K562 (cell line): ENCODE results near the gene CNN3. TPM values are rescaled to one million over a fixed set of nuclear protein-coding genes. Genes with fewer than 3 reads are reported as not detected.

Source experiments
- ATAC-seq: fragments of 200-7000 bp; cut with Tn5 transposase; 3 replicates; pipeline ENCODE4 v1.9.1; 2020; ENCODE audit warnings: moderate library complexity
- BruUV-seq: library from RNA; stranded (reverse); fragments of 400-500 nt; replicated peaks from 2 replicates; lab custom pipeline; 2021; lab: Mats Ljungman, UMichigan
- CTCF ChIA-PET: fragments of 300-600 bp; formaldehyde crosslinking; extraction: SDS; loops from one replicate; lab custom pipeline; 2021; ENCODE audit warnings: low intra/inter-chr PET ratio; lab: Yijun Ruan, JAX
- POLR2A ChIA-PET: fragments of 300-600, 350-650 bp; sonication (Branson Sonifier 250); formaldehyde crosslinking; extraction: SDS; loops from one replicate; lab custom pipeline; 2021; ENCODE audit warnings: antibody characterized with exemption, inconsistent platforms; lab: Yijun Ruan, JAX
- DNase-seq, 4 experiments: peaks; one replicate each; pipeline versions ENCODE4 v3.0.0 to v3.0.0-alpha.2; 2011 to 2018; ENCODE audit warnings: low spot score in 3 of 4, mixed read lengths in 3 of 4; ENCODE audit errors: extremely low read depth in 1 of 4
- FAIRE-seq: peaks from 2 replicates; lab custom pipeline; 2011; peaks lifted over from hg19 to GRCh38; lab: Jason Lieb, UNC
- H2AFZ ChIP-seq: 2 replicates; pipeline ENCODE4 v1.6.0; 2011; ENCODE audit warnings: low read depth, low read length, control low read depth, inconsistent platforms
- H3K27ac ChIP-seq: fragments of 200-600 bp; 3 replicates; pipeline ENCODE4 v1.8.0; 2011; ENCODE audit warnings: low read depth, mild to moderate bottlenecking, control low read depth, inconsistent platforms, low read length, moderate library complexity, mixed read lengths; ENCODE audit errors: extremely low read depth
- H3K27me3 ChIP-seq, 2 experiments: fragments of 300-600 bp in 1 of 2; 2 replicates in 1 of 2; 3 replicates in 1 of 2; pipeline versions ENCODE4 v1.6.0 to v1.8.0; 2011; ENCODE audit warnings: inconsistent platforms in 2 of 2, low read length in 2 of 2, mild to moderate bottlenecking in 1 of 2, mixed read lengths in 1 of 2, moderate library complexity in 1 of 2; ENCODE audit not compliant: control insufficient read depth in 2 of 2, insufficient read depth in 2 of 2
- H3K36me3 ChIP-seq: fragments of 300-600 bp; 3 replicates; pipeline ENCODE4 v1.8.0; 2011; ENCODE audit warnings: mild to moderate bottlenecking, low read length, inconsistent platforms; ENCODE audit not compliant: control insufficient read depth, insufficient read depth
- H3K4me1 ChIP-seq, 2 experiments: fragments of 200-600 bp in 1 of 2; replicated peaks in 1 of 2; 2 replicates in 1 of 2; 3 replicates in 1 of 2; pipeline versions ENCODE4 v1.5.1 to v1.8.0; 2011; ENCODE audit warnings: inconsistent platforms in 2 of 2, low read length in 2 of 2, mild to moderate bottlenecking in 1 of 2, mixed read lengths in 1 of 2, moderate library complexity in 1 of 2; ENCODE audit not compliant: control insufficient read depth in 2 of 2, insufficient read depth in 2 of 2
- H3K4me2 ChIP-seq: 2 replicates; pipeline ENCODE4 v1.6.1; 2011; ENCODE audit warnings: low read length, control low read depth, inconsistent platforms, mixed read lengths; ENCODE audit not compliant: insufficient read depth
- H3K4me3 ChIP-seq: fragments of 200-600 bp; sonication (generic), shearing (Covaris generic); 2 replicates; pipeline ENCODE4 v1.5.1; 2016; ENCODE audit warnings: control low read depth, inconsistent platforms
- H3K79me2 ChIP-seq: fragments of 200-600 bp; 3 replicates; pipeline ENCODE4 v1.8.0; 2011; ENCODE audit warnings: low read length, inconsistent platforms; ENCODE audit not compliant: control insufficient read depth, insufficient read depth
- H3K9ac ChIP-seq, 2 experiments: 2 replicates each; pipeline versions ENCODE4 v1.6.0 to v1.6.1; 2011; ENCODE audit warnings: low read depth in 2 of 2, low read length in 2 of 2, control low read depth in 1 of 2, inconsistent platforms in 1 of 2, mild to moderate bottlenecking in 1 of 2, mixed read lengths in 1 of 2; ENCODE audit not compliant: insufficient read depth in 1 of 2
- H3K9me1 ChIP-seq: one replicate; pipeline ENCODE4 v1.6.0; 2011; ENCODE audit warnings: inconsistent platforms, mild to moderate bottlenecking, low read length, moderate library complexity; ENCODE audit not compliant: control insufficient read depth, insufficient read depth
- H3K9me3 ChIP-seq: replicated peaks from 2 replicates; pipeline ENCODE4 v1.5.1; 2011; ENCODE audit warnings: low read depth, low read length, inconsistent platforms; ENCODE audit not compliant: control insufficient read depth, insufficient read depth
- H4K20me1 ChIP-seq: replicated peaks from 2 replicates; pipeline ENCODE4 v1.6.1; 2011; ENCODE audit warnings: low read length, inconsistent platforms, mixed read lengths; ENCODE audit not compliant: control insufficient read depth, insufficient read depth
- DPF2 ChIP-seq: fragments of 450-650 bp; IDR thresholded peaks from 2 replicates; pipeline ENCODE4 v1.6.1; 2016
- EWSR1 ChIP-seq: fragments of 450-650 bp; IDR thresholded peaks from 2 replicates; pipeline ENCODE4 v1.6.1; 2018; ENCODE audit warnings: borderline replicate concordance, mild to moderate bottlenecking, low read depth, moderate library complexity; ENCODE audit not compliant: partially characterized antibody
- MAZ ChIP-seq, 2 experiments: fragments of 450-650 bp in 1 of 2; sonication (generic) in 1 of 2; formaldehyde crosslinking; IDR thresholded peaks in 1 of 2; conservative IDR thresholded peaks in 1 of 2; 2 replicates each; pipeline versions ENCODE4 v1.4.0 to v1.5.0; 2020; ENCODE audit warnings: mild to moderate bottlenecking in 1 of 2, missing genetic modification reagents in 1 of 2
- MCM7 ChIP-seq, 2 experiments: fragments of 450-650 bp; IDR thresholded peaks; 2 replicates each; pipeline ENCODE4 v1.6.1; 2016 to 2018
- NONO ChIP-seq, 2 experiments: fragments of 200-400 bp in 1 of 2; fragments of 450-650 bp in 1 of 2; formaldehyde crosslinking in 1 of 2; IDR thresholded peaks; 2 replicates each; pipeline ENCODE4 v1.6.1; 2017; ENCODE audit warnings: low read depth in 2 of 2, mild to moderate bottlenecking in 2 of 2, moderate library complexity in 2 of 2, low read length in 1 of 2
- PCBP1 ChIP-seq: fragments of 200-400 bp; formaldehyde crosslinking; IDR thresholded peaks from 2 replicates; pipeline ENCODE4 v1.6.1; 2018; ENCODE audit warnings: mild to moderate bottlenecking, low read depth, low read length; ENCODE audit not compliant: poor library complexity, severe bottlenecking
- POLR3A ChIP-seq: IDR thresholded peaks from 2 replicates; pipeline ENCODE4 v1.6.1; 2011; ENCODE audit warnings: borderline replicate concordance, mild to moderate bottlenecking, moderate library complexity; ENCODE audit not compliant: insufficient read length, insufficient read depth; ENCODE audit errors: extremely low read depth
- SAP30 ChIP-seq: fragments of 200-600 bp; sonication (generic); IDR thresholded peaks from 2 replicates; pipeline ENCODE4 v1.6.1; 2012; ENCODE audit warnings: borderline replicate concordance, low read depth, mild to moderate bottlenecking, moderate library complexity, low read length, control low read depth, inconsistent platforms; ENCODE audit not compliant: insufficient read depth, poor library complexity, severe bottlenecking
- ZNF584 ChIP-seq: fragments of 200-800 bp; sonication (Bioruptor generic); IDR thresholded peaks from 2 replicates; pipeline ENCODE4 v1.6.1; 2016; ENCODE audit warnings: low read depth, mild to moderate bottlenecking, missing genetic modification characterization, missing compliant biosample characterization
- WGBS: fragments of 100-300 bp; shearing (Covaris generic); methylation state at CpG from one replicate; pipeline ENCODE4 v1.1.6; 2016; ENCODE audit warnings: low coverage, mixed read lengths; ENCODE audit not compliant: insufficient coverage; ENCODE audit errors: missing lambda C conversion rate; 5-methylcytosine and 5-hydroxymethylcytosine counted together
- in situ Hi-C: fragments of 300-500 bp; cut with MboI; formaldehyde crosslinking; loops from 4 replicates; pipeline ENCODE4 v1.15.0; 2018; ENCODE audit warnings: inconsistent platforms, mixed read lengths
- intact Hi-C: fragments of 100-400 bp; cut with micrococcal nuclease; formaldehyde crosslinking; loops from 2 replicates; pipeline ENCODE4 v1.14.2; 2022
- polyA plus RNA-seq, 8 experiments: library from polyadenylated mRNA; depleted of rRNA in 4 of 8; stranded (reverse) in 5 of 8; unstranded in 3 of 8; fragments of >200 nt; fragmentation: Nextera tagmentation in 2 of 8; fragmentation: Illumina TruSeq in 1 of 8; extraction: Ambion mirVana in 2 of 8; extraction: Trizol in 1 of 8; gene quantifications; 2 replicates each; pipeline versions ENCODE4 v1.2.1 to v1.2.3, GENCODE V29; 2011 to 2014; ENCODE audit warnings: inconsistent platforms in 1 of 8, missing spikeins in 1 of 8
- total RNA-seq, 7 experiments: library from RNA; depleted of rRNA in 6 of 7; stranded (reverse); fragments of >200 nt in 6 of 7; fragmentation: Illumina TruSeq in 2 of 7; extraction: Trizol in 2 of 7; gene quantifications; 2 replicates each; pipeline versions ENCODE4 v1.2.1 to v1.2.3, GENCODE V29; 2011 to 2021; ENCODE audit warnings: low replicate concordance in 1 of 7
- TF ChIP-seq, protein P1 (sequence below): sonication (generic); formaldehyde crosslinking; IDR thresholded peaks from 2 replicates; pipeline ENCODE4 v1.8.0; 2022; ENCODE audit warnings: mild to moderate bottlenecking, missing genetic modification reagents

CNN3 gene
- total and polyA plus RNA-seq, 9 of the 15 experiments (the other 6 are each of a cell fraction or from before 2014, with no cell fraction given), result 0.06 to 0.62 (median 0.18) TPM; not detected in 4

GRCh38 chr1:94920061-94920460 lies 6.8 kb downstream of the CNN3 start:
- DNase-seq (no peak), FAIRE-seq (no peak), ATAC-seq (no peak)
- Histone ChIP-seq H3K9me3 (no peaks in the 10 kb centered on the region), H3K27ac (no peak overlapping the region), H4K20me1 (no peaks in the 10 kb centered on the region; the same call in 1 of the 2 replicates), H3K79me2 (no peaks in the 10 kb centered on the region), H3K4me2 (no peak overlapping the region), H3K27me3 (peaks cover 19 to 33% of the 10 kb centered on the region in 2 experiments; a peak in 4 of 5 replicates), H2AFZ (no peak overlapping the region), H3K4me1 (no peaks in the 10 kb centered on the region), H3K4me3 (no peak overlapping the region), H3K36me3 (no peaks in the 10 kb centered on the region), H3K9ac (no peak overlapping the region), H3K9me1 (no peaks in the 10 kb centered on the region)
- POLR2A ChIA-PET, result no interaction called here
- in situ Hi-C loops (no loop called here), intact Hi-C loops (no loop called here)
- CTCF ChIA-PET, result no interaction called here
- 3% methylated on average over 3 of the region's 3 CpGs for WGBS
- no TSS peak for BruUV-seq
- TF ChIP-seq PCBP1 (no peak), ZNF584 (no peak), MAZ (CRISPR knock-in tag; conservative IDR thresholded peaks at IDR 0.05 in 1 of 2, IDR thresholded peaks at IDR 0.05 in 1 of 2) (no peak), MCM7 (IDR thresholded peaks at IDR 0.05) (no peak), NONO (IDR thresholded peaks at IDR 0.05; ENCODE audit: low read depth in 2 of 2, low read length in 1 of 2) (no peak), POLR3A (no peak), EWSR1 (no peak), SAP30 (no peak), DPF2 (no peak)
- TF ChIP-seq, protein P1, sequence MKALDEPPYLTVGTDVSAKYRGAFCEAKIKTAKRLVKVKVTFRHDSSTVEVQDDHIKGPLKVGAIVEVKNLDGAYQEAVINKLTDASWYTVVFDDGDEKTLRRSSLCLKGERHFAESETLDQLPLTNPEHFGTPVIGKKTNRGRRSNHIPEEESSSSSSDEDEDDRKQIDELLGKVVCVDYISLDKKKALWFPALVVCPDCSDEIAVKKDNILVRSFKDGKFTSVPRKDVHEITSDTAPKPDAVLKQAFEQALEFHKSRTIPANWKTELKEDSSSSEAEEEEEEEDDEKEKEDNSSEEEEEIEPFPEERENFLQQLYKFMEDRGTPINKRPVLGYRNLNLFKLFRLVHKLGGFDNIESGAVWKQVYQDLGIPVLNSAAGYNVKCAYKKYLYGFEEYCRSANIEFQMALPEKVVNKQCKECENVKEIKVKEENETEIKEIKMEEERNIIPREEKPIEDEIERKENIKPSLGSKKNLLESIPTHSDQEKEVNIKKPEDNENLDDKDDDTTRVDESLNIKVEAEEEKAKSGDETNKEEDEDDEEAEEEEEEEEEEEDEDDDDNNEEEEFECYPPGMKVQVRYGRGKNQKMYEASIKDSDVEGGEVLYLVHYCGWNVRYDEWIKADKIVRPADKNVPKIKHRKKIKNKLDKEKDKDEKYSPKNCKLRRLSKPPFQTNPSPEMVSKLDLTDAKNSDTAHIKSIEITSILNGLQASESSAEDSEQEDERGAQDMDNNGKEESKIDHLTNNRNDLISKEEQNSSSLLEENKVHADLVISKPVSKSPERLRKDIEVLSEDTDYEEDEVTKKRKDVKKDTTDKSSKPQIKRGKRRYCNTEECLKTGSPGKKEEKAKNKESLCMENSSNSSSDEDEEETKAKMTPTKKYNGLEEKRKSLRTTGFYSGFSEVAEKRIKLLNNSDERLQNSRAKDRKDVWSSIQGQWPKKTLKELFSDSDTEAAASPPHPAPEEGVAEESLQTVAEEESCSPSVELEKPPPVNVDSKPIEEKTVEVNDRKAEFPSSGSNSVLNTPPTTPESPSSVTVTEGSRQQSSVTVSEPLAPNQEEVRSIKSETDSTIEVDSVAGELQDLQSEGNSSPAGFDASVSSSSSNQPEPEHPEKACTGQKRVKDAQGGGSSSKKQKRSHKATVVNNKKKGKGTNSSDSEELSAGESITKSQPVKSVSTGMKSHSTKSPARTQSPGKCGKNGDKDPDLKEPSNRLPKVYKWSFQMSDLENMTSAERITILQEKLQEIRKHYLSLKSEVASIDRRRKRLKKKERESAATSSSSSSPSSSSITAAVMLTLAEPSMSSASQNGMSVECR (CRISPR knock-in tag), result no peak
